Mammary epithelial cell (primary cell): ENCODE results near the gene TUBB3.

Experiments used
- CTCF ChIP-seq, 2 donors: IDR thresholded peaks in 1 of 2; conservative IDR thresholded peaks in 1 of 2; 2 replicates each; pipeline ENCODE4 v1.5.1; 2011 to 2012; ENCODE audit warnings: inconsistent platforms in 2 of 2, low read length in 2 of 2, mild to moderate bottlenecking in 2 of 2, control low read depth in 1 of 2, low read depth in 1 of 2; ENCODE audit not compliant: insufficient read depth in 1 of 2; ENCODE audit errors: extremely low read depth in 1 of 2
- EZH2 ChIP-seq: IDR thresholded peaks from 2 replicates; pipeline ENCODE4 v1.6.1; 2012; ENCODE audit warnings: low read length, inconsistent platforms, borderline replicate concordance

GRCh38 chr16:89892055-89892630, 31.0 kb upstream of the TUBB3 start:
- no peak for TF ChIP-seq EZH2
- TF ChIP-seq CTCF (conservative IDR thresholded peaks at IDR 0.05 in 1 of 2, IDR thresholded peaks at IDR 0.05 in 1 of 2; ENCODE audit: extremely low read depth in 1 of 2, insufficient read depth in 1 of 2, low read depth in 1 of 2, low read length in 2 of 2), result no peak
